Measurements from ENCODE around the gene ATP11A. TPM values are rescaled to one million over a fixed set of nuclear protein-coding genes. Genes with fewer than 3 reads are reported as not detected.

Gene ATP11A
- total RNA-seq, 1 experiment from 2014 or later: 65.3 TPM

GRCh38 chr13:112685896-112686295, 3.9 kb upstream of the ATP11A start:
- TF ChIP-seq CTCF (conservative IDR thresholded peaks at IDR 0.05): no peak
- no CpG with 5 or more reads among the region's 4 CpGs for WGBS (ENCODE audit: extremely low coverage, insufficient read length, low lambda C conversion rate)

More at GRCh38 chr13:112685896-112686295, 3.9 kb upstream of the ATP11A start:
- H2BK12ac ChIP-seq (ENCODE audit: insufficient read length, low read depth, low read length): no peak overlapping the region
- H3K9ac ChIP-seq (ENCODE audit: extremely low read depth, insufficient read length, low read length): no peak overlapping the region
- H3K23me2 ChIP-seq (ENCODE audit: insufficient read length, low read depth, low read length, poor library complexity, severe bottlenecking): peaks cover 7% of the 10 kb centered on the region
- H2BK120ac ChIP-seq (ENCODE audit: low read depth, low read length, poor library complexity, severe bottlenecking): no peak overlapping the region
- H2BK20ac ChIP-seq (ENCODE audit: low read depth, low read length, poor library complexity, severe bottlenecking): no peak overlapping the region
- no peaks in the 10 kb centered on the region for H3K9me3 ChIP-seq (ENCODE audit: control insufficient read depth, low read depth, low read length)
- H3K36me3 Mint-ChIP-seq (ENCODE audit: insufficient read depth in 1 of 3, low read depth in 3 of 3): no peaks in the 10 kb centered on the region
- H3K23ac ChIP-seq (ENCODE audit: insufficient read length, low read depth, low read length): no peak overlapping the region
- H3T11ph ChIP-seq (ENCODE audit: low read length): no peak overlapping the region
- peaks cover 18% of the 10 kb centered on the region in 2 experiments for H3K4me1 Mint-ChIP-seq
- no peaks in the 10 kb centered on the region for H3K79me1 ChIP-seq (ENCODE audit: insufficient read depth, low read depth, low read length, poor library complexity, severe bottlenecking)
- DNase-seq: peak; percentile 7
- H3K4me2 ChIP-seq (ENCODE audit: insufficient read depth, insufficient read length, low read length): no peak overlapping the region
- no peak overlapping the region for H2BK5ac ChIP-seq (ENCODE audit: insufficient read length, low read length)
- no peaks in the 10 kb centered on the region for H3K79me2 ChIP-seq (ENCODE audit: insufficient read depth, low read length)
- no peaks in the 10 kb centered on the region; a peak in 1 of 5 replicates for H3K9me3 Mint-ChIP-seq
- no peaks in the 10 kb centered on the region for H3K27me3 ChIP-seq (ENCODE audit: insufficient read depth, low read length)
- H3K4ac ChIP-seq (ENCODE audit: low read depth, low read length): no peak overlapping the region
- H3K56ac ChIP-seq (ENCODE audit: insufficient read length, low read depth, low read length): no peak overlapping the region
- H4K91ac ChIP-seq (ENCODE audit: insufficient read length, low read depth, low read length): no peak overlapping the region
- no peak overlapping the region for H3K4me3 Mint-ChIP-seq
- no peak overlapping the region for H3K14ac ChIP-seq (ENCODE audit: insufficient read depth, low read length)
- H3K27me3 Mint-ChIP-seq (ENCODE audit: low read depth): peaks cover 13% of the 10 kb centered on the region
- H2AFZ ChIP-seq (ENCODE audit: low read length): no peak overlapping the region
- H2AK5ac ChIP-seq (ENCODE audit: insufficient read length, low read length): no peak overlapping the region
- H3K27ac Mint-ChIP-seq: no peak overlapping the region
- H4K8ac ChIP-seq (replicated peaks; ENCODE audit: insufficient read length, low read depth, low read length): no peak overlapping the region
- H3K27ac ChIP-seq (ENCODE audit: insufficient read length, low read depth, low read length): no peak overlapping the region
- no peaks in the 10 kb centered on the region for H4K20me1 ChIP-seq (ENCODE audit: control insufficient read depth, insufficient read depth, insufficient read length)
- H2BK15ac ChIP-seq (ENCODE audit: low read depth, low read length): no peak overlapping the region
- H3K18ac ChIP-seq (ENCODE audit: insufficient read length, low read depth, low read length): no peak overlapping the region
- no peaks in the 10 kb centered on the region; the same call in 1 of the 2 replicates for H3K4me1 ChIP-seq (ENCODE audit: insufficient read depth, low read length)
- no peak overlapping the region for H4K5ac ChIP-seq (ENCODE audit: insufficient read length, low read depth, low read length)

Measured in H9 (cell line).